CD4-positive, alpha-beta T cell treated with Interleukin-4 for 4 hours (primary cell): ENCODE results near the gene UCKL1.
"Not testable (repeated sequence)": the region's sequence is repeated elsewhere in the genome, so short reads cannot be mapped to it uniquely, and the experiment has no call there.

ENCODE experiments used
- DNase-seq: peaks from one replicate; pipeline ENCODE4 v3.0.0-alpha.2; 2020

The UCKL1 gene

DNA sequence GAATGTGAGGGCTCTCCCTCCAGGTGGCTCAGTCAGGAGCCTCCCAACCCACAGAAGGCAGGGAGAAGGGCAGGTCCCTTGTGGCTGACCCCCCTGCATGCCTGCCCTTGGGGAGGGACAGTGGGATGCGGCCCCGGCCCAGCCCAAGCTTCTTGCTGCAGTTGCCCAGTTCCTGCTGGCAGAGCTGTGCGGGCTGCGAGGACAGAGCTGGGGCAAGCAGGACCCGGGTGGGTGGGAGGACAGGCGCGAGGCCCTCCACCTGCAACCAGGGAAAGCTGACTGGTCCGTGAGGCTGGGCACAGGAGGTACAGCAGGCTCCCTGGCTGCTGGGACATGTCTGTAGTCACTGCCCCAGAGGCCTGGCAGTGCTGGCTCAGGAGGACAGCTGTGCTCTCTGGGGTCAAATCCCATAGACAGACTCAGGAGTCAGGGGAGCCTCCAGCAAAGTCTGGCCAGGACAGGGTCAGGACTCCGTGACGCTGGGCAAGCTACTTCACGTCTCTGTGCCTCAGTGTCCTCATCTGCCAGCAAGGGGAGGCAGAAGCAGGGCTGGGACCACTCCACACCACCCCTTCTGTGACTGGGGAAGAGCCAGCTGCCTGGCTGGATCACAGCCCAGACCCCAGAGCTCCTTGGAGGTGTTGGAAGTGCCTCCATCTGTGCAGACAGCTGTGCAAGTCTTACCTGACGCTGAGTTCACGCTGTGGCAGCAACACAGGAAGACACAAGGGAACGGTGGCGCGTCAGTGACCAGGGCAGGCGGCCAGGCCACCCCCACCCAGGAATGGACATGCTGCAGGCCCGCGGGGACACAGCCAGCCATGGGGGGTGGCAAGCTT, 13.0 kb downstream of the UCKL1 start:
- no peak for DNase-seq

DNA sequence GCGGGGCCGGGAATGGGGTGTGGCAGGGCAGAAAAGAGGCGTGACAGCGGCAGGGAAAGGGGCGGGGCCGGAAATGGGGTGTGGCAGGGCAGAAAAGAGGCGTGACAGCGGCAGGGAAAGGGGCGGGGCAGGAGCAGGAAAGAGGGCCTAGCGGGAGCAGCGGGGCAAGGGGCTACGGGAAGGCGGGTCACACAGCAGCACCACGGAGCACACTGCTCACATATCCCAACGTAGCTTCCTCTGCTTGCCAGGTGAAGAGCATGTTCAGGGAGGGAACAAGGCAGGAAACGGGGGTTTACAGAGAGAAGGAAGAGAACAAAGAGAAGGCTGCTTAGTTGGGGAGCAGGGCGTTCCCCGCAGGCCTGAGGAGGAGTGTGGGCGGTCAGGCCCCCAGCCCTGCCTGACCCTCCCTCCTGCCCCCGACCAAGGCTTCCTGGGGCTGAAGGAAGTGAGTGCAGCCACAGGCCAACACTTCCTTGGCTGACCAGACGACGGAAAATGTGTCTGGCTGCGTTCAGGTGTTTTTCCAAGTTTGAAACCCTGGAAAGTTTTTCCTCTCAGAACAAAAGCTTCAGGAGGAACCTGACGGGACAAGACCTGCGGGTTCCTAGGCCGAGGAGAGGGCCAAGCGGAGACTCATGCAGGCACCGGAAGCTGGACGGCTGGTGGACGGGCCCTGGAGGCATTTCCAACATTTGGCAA, 13.8 kb downstream of the UCKL1 start:
- no peak for DNase-seq

DNA sequence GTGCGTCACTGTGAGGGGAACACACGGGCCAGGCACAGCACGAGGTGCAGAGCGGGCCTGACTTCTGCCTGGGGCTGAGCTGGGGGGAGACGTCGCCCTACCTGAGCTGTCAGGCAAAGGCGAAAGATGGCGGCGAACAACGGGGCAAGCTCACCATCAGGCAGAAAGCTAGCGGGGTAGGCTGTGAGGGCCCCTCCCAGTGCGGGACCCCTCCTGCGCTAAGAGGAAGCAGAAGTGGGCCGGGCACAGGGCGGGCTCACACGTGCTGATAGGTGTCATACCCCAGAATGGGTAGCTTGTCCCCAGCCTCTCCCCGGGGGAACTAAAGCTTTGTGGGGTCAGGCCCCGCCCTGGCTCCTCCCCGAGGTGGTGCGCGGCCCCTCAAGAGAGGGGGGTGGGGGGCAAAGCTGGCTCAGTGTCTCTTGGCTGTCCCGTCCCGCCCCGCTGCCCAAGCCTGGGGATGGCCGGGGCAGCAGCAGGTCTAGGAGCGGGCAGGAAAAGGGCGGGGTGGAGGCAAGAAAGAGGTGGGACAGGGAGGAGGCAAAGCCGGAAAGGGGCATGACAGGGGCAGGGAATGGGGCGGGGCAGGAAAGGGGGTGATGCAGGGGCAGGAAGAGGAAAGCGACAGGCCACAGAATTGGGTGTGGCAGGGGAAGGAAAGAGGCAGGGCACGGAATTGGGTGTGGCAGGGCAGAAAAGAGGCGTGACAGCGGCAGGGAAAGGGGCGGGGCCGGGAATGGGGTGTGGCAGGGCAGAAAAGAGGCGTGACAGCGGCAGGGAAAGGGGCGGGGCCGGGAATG, 14.7 kb downstream of the UCKL1 start:
- DNase-seq, result peak; percentile 78

DNA sequence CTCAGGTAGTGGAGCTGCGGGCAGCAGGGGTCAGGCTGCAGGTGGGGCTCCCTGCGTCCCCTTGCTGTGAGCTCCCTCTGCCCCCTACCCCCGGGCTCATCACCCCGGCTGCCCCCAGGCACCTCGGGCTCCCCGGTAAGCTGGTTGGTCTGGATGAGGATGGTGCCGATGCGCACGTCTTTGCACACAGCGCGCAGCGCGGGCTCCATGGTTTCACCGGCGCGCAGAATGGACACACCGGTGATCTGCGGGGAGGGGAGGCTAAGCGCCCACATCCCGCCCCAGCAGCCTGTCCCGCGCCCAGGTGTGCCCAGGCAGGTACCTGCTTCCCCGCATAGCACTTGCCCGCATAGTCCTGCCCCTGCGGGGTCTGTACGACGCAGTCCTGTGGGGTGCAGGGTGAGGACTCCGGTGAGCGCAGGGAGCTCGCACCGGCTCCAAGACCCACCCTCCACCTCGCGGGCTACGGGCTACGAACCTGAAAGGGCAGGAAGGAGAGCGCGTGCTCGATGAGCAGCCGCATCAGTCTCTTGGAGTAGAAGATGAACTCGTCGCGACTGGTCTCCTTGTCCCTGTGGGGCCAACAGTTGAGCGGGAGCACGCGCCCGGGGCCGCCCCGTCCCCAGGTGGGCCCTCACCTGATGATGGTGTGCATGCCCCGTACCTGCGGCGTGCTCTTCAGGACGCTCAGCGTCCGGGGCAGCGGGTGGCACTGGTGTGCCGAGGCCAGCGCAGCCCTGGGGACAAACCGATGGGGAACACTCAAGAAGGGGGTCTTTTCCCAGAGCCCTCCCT, 15.5 kb downstream of the UCKL1 start:
- DNase-seq, result no peak

DNA sequence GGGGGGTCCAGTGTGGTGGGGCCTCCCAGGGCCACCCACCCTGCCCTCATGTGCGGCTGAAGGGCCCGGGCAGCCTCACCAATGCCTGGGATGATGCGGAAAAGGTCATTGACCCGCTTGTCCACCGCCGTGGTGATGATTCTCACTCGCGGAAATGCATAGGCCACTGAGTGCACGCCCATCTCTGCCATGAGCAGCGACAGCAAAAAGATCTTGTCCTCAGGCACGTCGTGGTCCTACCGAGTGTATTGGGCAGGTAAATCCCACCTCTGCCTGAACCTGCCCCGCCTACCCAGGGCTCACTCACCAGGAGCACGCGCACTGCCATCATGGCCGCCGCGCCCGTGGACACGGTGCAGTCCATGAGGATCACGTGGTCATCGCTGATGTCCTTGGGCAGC, 16.1 kb downstream of the UCKL1 start:
- no peak for DNase-seq

DNA sequence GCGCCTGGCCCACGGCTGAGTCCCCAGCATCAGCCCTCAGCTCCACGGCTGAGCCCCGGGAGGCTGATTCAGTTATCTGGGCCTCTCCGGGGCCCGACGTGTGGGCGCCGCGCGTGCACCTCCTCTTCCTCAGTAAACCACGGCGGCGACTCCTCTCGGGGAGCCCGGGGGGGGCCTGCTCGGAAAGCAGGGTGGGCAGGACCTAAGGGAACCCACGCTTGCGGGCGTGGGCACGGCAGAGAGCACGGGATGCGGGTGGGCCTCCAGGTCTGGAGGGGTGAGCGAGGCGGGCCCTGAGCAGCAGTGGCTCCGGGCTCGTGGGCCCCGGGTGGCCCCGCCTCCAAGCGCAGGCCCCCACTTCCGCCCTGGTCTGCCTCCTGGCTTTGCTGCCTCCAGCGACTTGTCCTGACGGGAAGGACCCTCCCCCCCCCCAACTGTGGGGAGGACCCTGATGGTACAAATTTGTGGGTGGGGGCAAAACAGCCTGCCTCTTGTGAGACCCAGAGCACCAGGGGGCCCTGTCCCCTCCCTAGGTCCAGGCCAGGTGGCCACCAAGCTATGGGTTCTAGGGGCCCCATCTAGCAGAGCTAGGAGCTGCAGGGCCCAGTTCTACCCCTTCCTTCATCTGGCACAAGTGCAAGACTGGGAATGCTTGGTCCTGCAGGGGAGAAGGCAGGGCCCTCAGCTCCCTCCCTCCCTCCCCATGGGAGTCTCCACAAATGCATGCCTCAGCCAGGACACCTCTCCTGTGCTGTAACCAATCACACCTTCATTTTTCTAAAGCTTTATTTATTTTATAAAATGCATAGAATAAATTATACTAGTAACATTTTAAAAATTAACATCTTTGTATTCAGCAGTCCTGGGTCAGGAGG, 16.9 kb downstream of the UCKL1 start:
- DNase-seq, result no peak

DNA sequence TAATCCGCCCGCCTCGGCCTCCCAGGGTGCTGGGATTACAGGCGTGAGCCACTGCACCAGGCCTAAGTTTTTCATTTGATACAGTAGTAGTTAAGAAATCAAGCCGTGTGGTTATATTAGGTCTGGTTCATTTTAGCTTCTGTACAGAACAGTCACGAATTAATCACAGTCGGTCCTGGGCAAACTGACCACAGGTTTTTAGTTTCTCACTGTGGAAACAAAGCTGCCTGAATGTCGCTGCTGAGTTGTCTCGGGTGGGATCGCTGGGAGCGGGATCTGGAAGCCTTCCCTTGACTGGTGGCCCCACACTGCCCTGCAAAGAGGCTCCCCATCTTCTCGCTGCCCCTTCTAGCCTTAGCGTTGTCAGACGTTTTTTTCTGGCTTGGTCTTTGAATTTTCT, 18.6 kb downstream of the UCKL1 start:
- no peak for DNase-seq

DNA sequence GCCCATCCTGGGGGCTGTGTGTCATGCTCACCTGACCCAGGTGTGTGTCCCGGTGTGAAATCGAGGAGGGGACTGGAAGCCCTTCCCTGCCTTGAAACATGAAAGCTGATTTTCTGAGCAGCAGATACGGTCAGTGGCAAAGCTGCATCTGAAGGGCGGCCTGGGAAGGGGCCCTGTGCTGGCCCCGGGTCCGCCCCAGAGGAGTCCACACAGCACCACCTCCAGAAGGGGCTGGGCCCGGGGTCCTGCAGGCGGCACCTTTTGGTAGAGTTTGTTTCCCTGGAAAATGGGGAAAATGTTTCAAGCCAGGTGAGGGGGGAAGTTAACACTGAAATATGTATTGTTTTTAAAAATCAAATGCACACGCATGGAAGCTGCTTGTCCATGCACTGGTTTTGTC, 20.8 kb downstream of the UCKL1 start:
- no peak for DNase-seq

DNA sequence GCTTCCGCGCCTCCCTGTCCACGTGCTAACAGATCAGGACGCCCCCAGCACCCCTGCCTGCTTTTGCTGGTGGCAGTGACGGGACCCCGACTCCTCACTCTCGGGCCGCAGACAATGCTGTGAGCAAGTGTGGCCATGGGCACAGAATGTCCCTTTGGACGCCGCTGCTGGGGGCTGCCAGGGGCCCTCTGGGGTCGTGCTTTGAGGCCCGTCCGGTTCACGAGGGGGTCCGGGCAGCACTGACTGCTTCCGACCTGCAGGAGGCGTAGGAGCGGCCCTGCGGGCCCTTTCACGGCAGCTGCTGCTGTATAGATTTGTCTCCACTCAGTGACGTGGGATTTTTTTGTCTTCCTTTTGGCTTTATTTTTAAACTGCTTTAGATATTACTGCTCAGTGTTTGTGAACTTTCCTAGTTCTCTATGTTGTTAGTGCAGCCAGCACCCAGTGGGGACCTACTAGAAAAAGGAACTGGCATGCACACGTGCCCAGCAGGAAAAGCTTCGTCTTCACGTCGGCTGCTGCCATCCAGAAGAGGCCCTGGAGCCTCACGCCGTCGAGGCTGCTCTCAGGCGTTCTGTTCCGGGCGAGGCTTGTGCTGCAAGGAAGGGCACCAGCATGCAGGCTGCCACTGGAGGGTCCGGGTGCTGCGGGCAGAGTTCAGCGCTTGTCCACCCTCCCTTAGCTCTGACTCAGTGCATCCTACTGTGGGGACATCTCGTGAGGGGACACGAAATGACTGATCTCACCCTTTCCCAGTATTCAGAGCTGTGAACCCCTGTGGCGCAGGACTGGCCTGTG, 21.7 kb downstream of the UCKL1 start:
- DNase-seq, result no peak

DNA sequence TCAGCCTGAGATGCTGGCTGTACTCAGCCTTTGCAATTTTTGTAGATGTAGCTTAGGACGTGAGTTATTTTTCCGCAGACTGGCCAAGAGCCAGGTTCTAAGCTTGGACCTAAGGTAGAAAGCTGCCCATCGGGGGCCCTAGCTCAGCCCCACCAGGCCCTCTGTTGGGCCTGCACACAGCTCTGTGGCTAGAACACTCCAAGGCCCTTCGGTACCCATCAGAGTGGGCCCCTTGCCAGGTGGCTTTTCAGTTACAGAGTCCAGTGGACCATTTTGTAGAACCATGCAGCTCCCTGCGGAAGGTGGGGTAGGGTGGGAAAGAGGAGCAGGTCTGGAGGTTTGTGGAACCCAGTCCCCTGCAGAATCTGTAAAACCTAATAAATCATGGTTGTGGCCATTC, 22.6 kb downstream of the UCKL1 start:
- DNase-seq, result no peak

DNA sequence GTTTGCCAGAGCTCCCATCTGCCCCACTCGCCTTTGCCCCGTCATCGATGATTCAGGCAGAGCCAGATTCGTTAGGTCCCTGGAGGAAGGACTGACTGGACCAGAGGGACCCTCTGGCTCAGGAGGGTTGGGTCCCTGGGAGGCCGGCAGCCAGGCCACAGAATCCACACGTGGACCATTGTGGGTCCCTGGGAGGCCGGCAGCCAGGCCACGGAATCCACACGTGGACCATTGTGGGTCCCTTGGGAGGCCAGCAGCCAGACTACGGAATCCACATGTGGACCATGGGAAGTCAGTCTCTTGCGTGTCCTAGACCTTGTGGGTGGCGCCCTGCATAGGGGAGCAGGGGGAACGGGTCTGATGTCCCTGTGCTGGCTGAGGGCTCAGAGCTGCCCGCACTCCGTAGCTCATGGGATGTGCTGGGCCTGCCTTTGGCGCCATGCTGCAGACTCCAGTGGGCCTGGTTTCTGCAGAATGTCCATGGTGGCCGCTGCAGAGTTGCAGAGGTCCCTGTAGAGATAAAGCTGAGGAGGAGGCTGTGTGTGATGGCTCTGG, 23.5 kb downstream of the UCKL1 start:
- DNase-seq, result no peak

DNA sequence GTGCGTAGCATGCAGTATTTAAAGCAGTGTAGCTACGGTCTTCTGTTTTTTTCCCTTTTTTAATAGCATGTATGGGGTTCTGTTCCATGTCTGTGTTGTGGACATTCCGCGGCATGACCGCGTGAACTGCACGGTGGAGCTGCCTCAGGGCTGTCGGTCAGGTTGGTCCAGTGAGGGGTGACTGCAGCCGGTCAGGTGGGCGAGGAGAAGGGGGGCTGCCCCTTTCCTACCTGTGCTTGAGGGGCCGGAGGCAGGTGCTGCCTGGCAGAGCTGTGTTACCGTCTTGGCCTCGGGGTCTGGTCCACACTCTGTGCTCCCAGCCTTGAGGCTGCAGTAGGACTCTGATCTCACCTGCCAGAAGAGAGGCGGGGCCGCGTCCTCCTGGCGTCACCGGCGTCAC, 24.5 kb downstream of the UCKL1 start:
- no peak for DNase-seq

DNA sequence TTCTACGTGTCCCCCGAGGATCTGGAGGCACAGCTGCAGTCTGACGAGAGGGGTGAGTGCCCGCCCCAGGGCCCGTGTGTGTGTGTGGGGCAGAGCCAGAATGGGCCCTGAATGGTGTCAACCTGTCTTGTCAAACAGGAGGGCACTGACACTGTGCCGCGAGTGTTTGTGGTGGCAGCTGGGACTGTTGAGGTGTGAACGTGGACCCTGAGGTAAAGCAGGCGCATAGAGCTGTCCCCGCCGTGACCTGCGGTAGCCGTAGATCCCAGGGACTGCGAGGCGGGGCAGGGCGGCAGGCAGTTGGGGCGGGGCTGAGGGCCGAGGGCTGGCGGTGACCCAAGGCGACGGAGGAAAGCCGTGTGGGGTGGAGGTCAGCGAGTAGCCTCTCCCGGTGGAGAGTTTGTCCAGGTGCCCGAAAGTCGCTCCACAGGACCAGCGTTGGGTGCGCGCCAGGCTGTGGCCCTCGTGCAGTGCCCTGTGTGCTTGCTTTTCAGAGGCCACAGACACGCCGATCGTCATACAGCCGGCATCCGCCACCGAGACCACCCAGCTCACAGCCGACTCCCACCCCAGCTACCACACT, 25.2 kb downstream of the UCKL1 start:
- DNase-seq, result no peak

DNA sequence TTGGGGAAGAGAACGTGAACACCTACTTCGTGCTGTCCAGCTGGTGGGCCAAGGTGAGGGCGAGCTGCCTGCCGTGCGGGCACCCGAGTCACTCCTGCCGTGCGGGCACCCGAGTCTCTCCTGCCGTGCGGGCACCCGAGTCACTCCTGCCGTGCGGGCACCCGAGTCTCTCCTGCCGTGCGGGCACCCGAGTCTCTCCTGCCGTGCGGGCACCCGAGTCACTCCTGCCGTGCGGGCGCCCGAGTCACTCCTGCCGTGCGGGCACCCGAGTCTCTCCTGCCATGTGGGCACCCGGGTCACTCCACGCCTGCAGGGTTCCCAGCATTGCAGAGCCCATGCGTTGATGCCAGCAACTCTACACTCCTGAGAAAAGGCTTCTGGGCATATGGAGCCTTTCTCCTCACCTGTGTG, 26.7 kb downstream of the UCKL1 start:
- not testable (repeated sequence) for DNase-seq

DNA sequence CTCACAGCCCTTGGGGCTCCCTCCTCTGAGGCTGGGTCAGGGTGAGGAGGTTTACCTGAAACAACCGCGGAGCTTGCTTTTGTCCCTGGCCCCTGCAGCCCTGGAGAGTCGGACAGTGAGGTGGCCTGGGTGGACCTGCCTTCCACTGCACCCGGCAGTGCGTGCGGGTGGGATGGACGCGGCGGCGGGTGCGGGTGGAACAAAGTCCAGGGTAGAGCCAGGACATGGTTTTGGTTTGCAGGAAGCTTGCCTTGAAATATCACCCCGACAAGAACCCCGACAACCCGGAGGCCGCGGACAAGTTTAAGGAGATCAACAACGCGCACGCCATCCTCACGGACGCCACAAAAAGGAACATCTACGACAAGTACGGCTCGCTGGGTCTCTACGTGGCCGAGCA, 27.1 kb downstream of the UCKL1 start:
- no peak for DNase-seq

DNA sequence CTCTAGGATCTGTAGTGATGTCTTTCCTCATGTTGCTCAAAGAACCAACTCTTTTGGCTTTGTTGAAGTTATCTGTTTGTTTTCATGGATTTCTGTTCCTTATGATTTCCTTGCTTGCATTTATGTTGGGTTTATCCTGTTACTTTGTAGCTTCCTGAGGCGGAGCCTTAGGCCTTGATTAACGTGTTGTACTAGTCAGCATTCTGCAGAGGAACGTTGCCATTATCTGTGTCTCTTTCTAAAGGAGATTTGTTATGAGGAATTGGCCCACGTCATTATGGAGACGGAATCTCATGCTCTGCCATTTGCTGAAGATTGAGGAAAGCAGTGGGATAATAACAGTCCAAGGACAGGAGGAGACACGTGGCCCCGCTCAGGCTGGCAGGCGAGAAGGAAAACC, 29.9 kb downstream of the UCKL1 start:
- DNase-seq, result no peak

DNA sequence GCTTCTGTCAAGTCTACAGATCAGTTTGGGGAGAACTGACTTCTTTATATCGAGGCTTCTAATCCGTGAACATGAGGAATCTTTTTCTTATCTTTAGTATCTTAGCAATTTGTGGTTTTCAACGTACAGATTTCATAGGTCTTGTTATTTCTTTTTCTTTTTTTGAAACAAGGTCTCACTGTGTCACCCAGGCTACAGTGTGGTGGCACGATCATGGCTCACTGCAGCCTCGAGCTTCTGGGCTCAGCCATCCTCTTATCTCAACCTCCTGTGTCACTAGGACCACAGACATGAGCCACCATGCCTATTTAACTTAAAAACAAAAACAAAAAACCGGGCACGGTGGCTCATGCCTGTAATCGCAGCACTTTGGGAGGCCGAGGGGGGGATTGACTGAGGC, 32.0 kb downstream of the UCKL1 start:
- DNase-seq, result no peak

DNA sequence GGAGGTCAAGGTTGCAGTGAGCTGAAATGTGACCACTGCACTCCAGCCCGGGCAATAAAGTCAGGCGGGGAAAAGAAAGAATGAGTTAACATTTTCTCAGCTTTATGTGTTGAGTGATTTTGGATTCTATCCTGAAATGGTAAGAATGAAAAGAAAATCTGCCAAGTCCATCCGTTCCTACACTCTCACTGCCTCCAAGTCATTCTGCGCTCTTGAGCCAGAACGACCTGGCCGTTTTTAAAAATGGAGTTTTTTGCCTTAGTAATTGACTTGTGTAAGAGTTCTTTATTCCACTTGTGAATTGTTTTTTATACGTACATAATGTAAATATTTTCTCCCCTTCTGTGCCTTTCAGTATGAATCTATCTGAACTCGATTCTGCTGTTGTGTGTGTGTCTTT, 32.6 kb downstream of the UCKL1 start:
- no peak for DNase-seq

DNA sequence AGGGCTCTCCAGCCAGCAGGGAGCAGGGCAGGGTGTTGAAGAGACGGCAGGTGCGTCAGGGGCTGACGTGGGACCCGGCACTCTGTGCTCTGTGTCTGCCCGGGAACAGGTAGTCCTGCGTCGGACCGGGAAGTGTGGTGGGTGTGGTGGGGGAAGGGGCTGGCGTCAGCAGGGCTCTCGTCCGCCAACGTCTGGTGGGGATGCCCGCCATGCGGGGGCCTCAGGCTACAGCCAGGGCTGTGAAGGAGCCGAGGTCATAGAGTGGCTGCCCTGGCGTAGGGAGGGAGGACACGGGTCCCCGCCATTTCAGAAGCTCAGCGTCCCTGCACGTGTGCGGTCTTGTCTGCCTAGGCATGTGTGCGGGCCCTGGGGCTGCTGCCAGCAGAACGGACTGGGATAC, 36.0 kb downstream of the UCKL1 start:
- DNase-seq, result no peak

DNA sequence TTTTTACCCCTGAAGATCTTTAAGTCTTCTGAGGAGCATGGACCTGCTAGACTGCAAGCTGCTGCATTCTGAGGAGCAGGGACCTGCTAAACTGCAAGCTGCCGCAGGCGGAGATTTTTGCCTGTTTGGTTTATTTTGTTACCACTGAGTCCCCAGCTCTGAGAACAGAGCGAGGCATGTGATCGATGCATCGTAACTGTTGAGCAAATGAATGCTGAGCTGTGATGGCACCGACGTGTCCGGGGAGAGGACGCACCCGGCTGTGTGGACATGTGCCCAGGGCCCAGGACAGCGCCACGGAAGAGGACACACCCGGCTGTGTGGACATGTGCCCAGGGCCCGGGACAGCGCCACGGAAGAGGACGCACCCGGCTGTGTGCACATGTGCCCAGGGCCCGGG, 37.1 kb downstream of the UCKL1 start:
- DNase-seq, result no peak
